GM20431 (cell line): ENCODE data around the gene CYP4F12.

Experiments used
- in situ Hi-C: fragments of 300-500 bp; cut with MseI, MboI; formaldehyde crosslinking; loops from one replicate; pipeline ENCODE4 v1.15.0; 2020; ENCODE audit warnings: low sequenced_read_pairs; ENCODE audit not compliant: unreplicated experiment

The CYP4F12 gene

DNA sequence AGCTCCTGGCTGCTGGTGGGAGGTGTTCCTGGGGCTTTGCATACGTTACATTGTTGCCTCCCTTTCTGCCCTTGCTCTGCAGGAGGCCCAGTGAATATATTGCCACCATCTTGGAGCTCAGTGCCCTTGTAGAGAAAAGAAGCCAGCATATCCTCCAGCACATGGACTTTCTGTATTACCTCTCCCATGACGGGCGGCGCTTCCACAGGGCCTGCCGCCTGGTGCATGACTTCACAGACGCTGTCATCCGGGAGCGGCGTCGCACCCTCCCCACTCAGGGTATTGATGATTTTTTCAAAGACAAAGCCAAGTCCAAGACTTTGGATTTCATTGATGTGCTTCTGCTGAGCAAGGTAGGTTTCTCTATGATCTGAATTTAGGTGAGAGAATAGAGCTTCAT, 10.5 kb downstream of the CYP4F12 start:
- in situ Hi-C loops, result no loop called here

DNA sequence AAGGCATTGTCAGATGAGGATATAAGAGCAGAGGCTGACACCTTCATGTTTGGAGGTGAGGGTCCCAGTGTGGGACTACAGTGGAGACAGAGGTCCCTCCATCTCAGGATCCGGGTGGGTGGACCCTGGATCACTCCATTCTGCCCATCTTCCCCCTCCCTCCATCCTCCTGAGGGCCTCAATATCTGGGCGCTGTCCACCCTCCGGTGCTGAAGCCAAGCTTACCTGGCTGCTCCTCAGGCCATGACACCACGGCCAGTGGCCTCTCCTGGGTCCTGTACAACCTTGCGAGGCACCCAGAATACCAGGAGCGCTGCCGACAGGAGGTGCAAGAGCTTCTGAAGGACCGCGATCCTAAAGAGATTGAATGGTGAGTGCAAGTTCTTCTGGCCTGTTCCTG, 11.9 kb downstream of the CYP4F12 start:
- in situ Hi-C loops, result no loop called here

DNA sequence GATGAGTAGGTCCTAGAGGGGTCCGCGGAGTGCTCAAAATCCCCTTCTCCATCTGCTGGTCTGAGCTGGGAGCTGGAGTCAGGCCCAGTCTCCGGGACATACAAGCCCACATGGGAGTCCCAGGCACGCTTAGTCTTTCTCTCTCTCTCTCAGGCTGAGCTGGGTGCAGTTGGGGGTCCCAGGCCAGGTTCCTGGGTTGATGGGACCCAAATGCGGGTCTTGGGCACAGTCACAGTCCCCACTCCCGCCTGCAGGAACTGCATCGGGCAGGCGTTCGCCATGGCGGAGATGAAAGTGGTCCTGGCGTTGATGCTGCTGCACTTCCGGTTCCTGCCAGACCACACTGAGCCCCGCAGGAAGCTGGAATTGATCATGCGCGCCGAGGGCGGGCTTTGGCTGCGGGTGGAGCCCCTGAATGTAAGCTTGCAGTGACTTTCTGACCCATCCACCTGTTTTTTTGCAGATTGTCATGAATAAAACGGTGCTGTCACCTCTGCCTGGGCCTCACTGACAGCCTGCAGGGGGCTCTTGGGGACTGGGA, 23.8 kb downstream of the CYP4F12 start:
- in situ Hi-C loops, result no loop called here

DNA sequence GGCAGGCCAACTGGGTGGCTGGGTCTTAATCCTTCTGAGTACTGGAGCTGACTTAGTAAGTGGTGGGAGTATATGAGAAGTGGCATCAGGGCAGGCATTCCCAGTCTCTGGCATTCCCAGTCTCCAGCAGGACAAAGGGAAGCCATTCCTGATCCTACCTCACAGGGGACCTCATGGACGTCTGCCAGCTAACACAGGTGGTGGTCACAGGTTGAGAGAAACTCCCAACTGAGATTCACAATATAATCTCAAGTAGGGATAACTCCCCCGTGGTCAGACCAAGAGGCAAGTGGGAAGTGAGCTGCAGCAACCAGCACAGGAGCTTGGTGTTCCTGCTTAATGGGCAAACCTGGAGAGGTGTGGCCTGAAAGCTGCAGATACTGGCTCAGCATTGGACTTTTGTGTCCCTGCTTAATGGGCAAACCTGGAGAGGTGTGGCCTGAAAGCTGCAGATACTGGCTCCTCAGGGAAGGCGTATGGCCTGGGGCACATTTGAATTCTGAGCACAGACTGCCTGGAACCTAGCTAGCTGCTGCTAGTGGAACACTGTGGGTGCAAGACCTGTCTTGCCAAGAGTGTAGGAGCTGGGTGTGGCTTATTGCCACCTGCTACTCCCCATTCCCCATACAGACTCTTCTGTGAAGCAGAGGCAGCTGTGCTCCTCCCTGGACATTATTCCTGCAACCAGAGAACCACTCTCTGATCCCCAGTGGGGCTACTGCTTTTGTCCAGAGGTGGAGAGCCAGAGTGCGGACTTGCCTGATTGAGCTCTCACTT, 29.1 kb downstream of the CYP4F12 start:
- in situ Hi-C loops, result no loop called here

DNA sequence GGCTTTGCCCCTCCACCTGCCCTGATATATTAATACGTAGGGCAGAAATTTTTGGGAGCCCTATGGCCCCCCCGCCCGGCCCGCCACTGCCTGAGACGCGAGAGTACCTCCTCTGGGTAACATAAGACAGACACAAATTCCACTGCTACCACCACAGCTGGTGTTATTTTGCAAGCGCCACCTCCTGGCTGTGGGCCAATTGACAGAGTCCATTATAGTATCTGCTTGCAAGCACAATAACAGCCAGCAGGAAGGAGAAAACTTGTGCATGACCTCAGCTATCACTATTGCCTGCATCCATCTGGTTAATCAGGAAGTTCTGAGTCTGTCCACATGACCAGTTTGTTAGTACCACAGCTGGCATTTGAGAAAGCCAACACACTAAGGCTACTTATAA, 29.6 kb downstream of the CYP4F12 start:
- in situ Hi-C loops, result no loop called here

DNA sequence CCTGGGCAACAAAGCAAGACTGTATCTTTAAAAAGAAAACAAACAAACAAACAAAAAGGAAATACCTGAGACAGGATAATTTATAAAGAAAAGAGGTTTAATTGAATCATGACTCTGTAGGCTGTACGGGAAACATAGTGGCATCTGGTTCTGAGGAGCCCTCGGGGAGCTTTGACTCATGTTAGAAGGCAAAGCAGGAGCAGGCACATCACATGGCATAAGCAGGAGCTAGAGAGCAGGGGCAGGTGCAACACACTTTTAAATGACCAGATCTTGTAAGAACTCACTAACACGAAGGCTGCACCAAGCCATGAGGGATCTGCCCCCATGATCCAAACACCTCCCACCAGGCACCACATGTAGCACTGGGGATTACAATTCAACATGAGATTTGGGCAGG, 41.8 kb downstream of the CYP4F12 start:
- in situ Hi-C loops, result no loop called here

DNA sequence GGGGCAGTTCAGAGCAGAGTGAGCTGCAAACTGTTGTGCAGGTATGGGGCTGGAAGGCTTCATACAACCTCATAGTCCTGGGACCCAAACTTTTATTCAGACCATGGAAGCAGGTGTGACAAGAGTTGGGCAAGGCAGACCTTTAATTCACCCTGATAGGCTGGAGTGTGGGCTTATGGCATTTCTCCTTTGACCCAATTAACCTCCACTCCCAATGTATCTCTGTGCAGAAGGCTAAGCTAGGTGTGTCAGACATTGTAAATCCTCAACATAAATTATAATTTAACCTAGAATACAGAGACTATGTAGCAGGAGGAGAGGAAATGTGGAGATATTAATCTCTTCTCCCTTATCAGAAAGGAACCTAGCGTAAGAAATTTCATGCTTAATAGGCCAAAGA, 42.8 kb downstream of the CYP4F12 start:
- in situ Hi-C loops, result no loop called here

DNA sequence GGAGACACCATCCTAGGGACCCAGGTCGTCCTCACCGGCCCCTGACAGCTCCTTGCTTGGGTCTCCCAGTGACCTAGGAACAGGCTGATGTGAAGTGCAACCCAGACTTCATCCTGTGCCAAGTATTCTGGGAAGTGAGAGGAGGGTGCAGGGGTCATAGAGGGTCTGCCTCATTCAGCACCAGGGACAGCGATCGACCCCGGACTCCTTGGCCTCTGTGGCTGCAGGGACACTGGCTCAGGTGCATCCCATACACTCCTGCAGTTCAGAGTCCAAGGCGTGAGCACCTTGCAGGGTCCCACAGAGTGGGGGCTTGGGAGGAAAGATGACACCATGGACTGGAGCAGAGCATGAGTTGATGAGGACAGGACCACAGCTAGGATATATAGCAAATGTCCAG, 44.9 kb downstream of the CYP4F12 start:
- in situ Hi-C loops, result no loop called here

DNA sequence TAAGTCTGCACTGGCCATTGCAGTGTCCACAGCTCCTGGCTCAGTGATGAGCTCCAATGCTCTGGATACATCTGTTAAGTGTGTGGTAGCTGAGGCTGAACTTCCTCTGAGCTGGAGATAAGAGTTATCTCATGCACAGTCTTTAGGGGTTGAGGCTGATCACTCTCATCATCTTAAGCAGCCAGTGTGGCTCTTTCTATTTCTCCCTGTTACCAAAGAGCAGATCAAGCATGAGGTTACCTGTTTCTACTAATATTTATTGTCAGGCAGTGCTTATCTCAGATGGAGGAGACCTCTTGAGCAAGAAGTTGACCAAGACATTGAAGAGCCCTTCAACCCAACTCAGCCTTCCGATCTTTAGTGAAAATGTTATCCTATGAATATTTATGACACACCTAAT, 48.4 kb downstream of the CYP4F12 start:
- in situ Hi-C loops, result no loop called here

DNA sequence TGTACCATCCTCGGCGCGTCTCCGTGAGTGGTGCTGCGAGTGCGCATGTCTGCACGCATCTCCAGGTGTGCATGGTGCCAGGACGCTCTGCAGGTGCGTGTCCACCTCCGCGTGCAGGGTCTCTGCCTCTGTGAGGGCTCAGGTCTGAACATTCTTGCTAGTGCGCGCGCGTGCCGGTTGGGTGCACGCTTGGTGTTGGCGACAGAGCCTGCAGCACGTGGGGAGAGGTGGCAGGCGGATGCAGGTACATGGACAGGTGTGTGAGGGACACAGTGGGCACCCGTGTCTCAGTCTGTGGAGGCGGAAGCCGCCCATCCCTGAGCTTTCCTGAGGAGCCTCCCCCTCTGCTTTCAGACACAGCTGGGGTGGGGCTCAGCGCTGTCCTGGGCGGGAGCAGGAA, 50.1 kb downstream of the CYP4F12 start:
- in situ Hi-C loops, result no loop called here

DNA sequence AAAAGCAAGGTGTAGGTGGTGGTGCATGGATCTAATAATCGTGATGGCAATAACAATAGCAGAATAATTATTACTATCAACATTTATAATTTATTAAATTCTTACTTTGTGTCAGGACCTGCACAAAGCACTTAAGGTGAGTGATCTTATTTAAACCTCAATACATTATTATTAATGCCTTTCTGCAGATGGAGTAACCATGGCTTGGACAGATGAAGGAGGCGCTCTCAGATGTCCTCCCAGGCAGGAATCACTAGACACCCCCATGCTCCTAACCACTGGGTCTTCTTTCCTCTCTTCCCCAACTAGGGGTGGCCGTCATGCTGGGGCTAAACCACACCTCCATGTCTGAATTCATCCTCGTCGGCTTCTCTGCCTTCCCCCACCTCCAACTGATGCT, 54.8 kb downstream of the CYP4F12 start, which contains the start of gene OR10H2:
Gene OR10H2, plus strand, starts transcription at position 301 of the 400 bp plus-strand sequence. Its CDS starts 20 bp downstream, at position 321.
- in situ Hi-C loops, result no loop called here

DNA sequence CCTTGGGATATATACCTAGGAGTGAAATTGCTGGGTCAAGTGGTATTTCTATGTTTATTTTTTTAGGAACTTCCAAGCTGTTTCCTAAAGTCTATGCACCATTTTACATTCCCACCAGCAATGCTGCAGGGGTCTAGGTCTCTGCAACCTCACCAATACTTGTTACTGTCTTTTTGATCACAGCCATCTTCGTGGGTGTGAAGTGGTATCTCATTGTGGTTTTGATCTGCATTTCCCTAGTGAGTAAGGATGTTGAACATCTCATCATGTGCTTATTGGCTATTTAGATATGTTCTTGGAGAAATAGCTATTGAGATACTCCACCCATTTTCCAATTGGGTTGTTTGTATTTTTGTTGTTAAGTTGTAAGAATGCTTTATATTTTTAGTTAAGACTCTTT, 57.7 kb downstream of the CYP4F12 start:
- in situ Hi-C loops, result no loop called here

DNA sequence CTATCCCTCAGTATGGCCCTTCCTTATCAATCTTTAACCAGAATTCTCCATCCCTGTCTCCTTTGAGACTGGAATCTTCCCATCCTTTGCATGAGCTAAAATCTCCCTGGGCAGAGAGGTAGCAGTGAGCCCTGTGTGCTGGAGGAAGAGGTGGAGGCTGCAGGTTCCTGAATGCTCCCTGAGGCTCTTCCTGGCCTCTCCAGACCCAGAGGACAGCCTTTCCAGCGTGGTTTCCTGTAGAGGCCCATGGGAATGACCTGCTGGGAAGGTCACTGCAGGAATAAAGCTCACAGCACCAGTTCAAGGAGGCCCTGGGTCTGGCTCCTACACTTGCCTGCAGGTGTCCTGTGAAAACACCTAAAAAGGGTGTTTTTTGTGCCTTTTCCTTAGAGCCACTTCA, 59.5 kb downstream of the CYP4F12 start:
- in situ Hi-C loops, result no loop called here

DNA sequence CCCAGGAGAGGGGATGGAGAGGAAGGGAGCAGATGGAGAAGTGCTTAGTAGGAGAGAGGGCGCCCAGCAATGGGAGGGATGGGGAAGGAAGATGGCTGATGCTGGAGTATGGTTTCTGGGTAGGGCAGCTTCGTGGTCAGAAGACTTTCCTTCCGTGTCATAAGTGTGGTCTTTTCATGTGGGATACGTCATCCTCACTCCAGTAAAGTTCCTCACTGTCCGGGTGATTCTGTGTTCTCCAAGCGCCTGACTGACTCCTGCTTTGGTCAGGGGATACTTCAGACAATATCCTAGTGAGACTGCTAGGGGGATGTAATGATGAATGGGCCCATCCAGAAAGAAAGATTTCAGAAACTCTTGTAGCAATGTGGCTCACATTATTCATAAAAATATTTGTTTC, 61.0 kb downstream of the CYP4F12 start:
- in situ Hi-C loops, result no loop called here

DNA sequence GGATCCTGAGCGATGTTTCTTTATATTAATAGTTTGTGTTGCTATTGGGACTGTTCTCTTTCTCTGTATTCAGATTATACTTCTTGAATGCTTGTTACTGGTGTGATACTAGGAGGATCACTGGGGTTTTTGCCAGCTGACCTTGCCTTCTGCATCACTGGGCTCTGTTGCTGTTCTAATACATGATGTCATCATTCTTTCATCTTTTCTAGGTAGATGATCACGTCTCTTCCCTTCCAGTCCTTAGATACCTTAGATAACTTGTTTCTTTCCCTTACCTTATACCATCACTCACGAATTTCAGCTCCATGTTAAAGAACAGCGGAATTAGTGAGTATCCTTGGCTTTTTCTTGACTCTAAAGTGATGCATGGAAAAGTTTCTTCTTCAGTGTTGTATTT, 64.8 kb downstream of the CYP4F12 start, which contains the start of gene OR10H3:
Gene OR10H3, plus strand, starts transcription at position 264 of the 400 bp plus-strand sequence. CDS start 3,408 bp downstream, outside the sequence.
- in situ Hi-C loops, result no loop called here

DNA sequence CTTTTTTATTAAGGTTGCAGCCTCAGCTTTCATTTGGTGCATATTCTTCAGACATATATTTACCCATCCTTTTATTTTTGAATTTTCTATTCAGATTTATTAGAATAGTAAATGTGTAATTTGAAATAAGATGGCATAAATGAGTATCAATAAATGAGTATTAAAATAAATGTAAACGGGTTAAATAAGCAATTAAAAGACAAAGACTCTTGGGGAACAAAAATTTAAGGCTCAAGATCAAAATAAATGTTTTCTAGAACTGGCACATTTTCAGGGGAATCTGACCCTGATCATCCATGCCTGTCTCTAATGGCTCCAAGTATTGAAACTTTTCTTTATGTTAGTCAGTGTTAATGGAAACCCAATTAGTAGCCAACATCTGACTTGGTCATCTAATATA, 67.9 kb downstream of the CYP4F12 start:
- in situ Hi-C loops, result no loop called here
